K562 (cell line): ENCODE results near the gene CHRNE. TPM values are rescaled to one million over a fixed set of nuclear protein-coding genes. Genes with fewer than 3 reads are reported as not detected.

ENCODE experiments used
- ESRRA ChIP-seq: fragments of 450-650 bp; IDR thresholded peaks from 2 replicates; pipeline ENCODE4 v1.6.1; 2014; ENCODE audit warnings: low read depth, mild to moderate bottlenecking, moderate library complexity, borderline replicate concordance
- HDAC2 ChIP-seq: fragments of 450-650 bp; IDR thresholded peaks from 2 replicates; pipeline ENCODE4 v1.6.1; 2016; ENCODE audit warnings: mild to moderate bottlenecking
- MEIS2 ChIP-seq: fragments of 450-650 bp; IDR thresholded peaks from 2 replicates; pipeline ENCODE4 v1.6.1; 2014; ENCODE audit warnings: mild to moderate bottlenecking; ENCODE audit not compliant: partially characterized antibody
- RFX5 ChIP-seq: IDR thresholded peaks from 2 replicates; pipeline ENCODE4 v1.6.1; 2011; ENCODE audit warnings: low read depth, mild to moderate bottlenecking, improper control_type of control experiment, low read length
- TAL1 ChIP-seq: fragments of 450-650 bp; IDR thresholded peaks from 2 replicates; pipeline ENCODE4 v1.6.1; 2016; ENCODE audit warnings: mild to moderate bottlenecking
- ZBTB7A ChIP-seq: IDR thresholded peaks from 2 replicates; pipeline ENCODE4 v1.6.1; 2011; ENCODE audit warnings: low read depth, mild to moderate bottlenecking, low read length, moderate library complexity, borderline replicate concordance; ENCODE audit not compliant: control insufficient read depth
- polyA plus RNA-seq, 8 experiments: library from polyadenylated mRNA; depleted of rRNA in 4 of 8; stranded (reverse) in 5 of 8; unstranded in 3 of 8; fragments of >200 nt; fragmentation: Nextera tagmentation in 2 of 8; fragmentation: Illumina TruSeq in 1 of 8; extraction: Ambion mirVana in 2 of 8; extraction: Trizol in 1 of 8; gene quantifications; 2 replicates each; pipeline versions ENCODE4 v1.2.1 to v1.2.3, GENCODE V29; 2011 to 2014; ENCODE audit warnings: inconsistent platforms in 1 of 8, missing spikeins in 1 of 8
- total RNA-seq, 7 experiments: library from RNA; depleted of rRNA in 6 of 7; stranded (reverse); fragments of >200 nt in 6 of 7; fragmentation: Illumina TruSeq in 2 of 7; extraction: Trizol in 2 of 7; gene quantifications; 2 replicates each; pipeline versions ENCODE4 v1.2.1 to v1.2.3, GENCODE V29; 2011 to 2021; ENCODE audit warnings: low replicate concordance in 1 of 7
- TF ChIP-seq, protein P1 (sequence below), 2 experiments: fragments of 450-650 bp; formaldehyde crosslinking in 1 of 2; IDR thresholded peaks; 2 replicates each; pipeline versions ENCODE4 v1.4.0 to v1.6.1; 2014 to 2020; ENCODE audit warnings: mild to moderate bottlenecking in 2 of 2, borderline replicate concordance in 1 of 2, low read depth in 1 of 2
- TF ChIP-seq, protein P2 (sequence below): fragments of 200-800 bp; sonication (Bioruptor generic); IDR thresholded peaks from 2 replicates; pipeline ENCODE4 v1.6.1; 2016; ENCODE audit warnings: missing genetic modification characterization, missing compliant biosample characterization

The CHRNE gene
- total and polyA plus RNA-seq, 9 of the 15 experiments (the other 6 are each of a cell fraction or from before 2014, with no cell fraction given) = not detected

DNA sequence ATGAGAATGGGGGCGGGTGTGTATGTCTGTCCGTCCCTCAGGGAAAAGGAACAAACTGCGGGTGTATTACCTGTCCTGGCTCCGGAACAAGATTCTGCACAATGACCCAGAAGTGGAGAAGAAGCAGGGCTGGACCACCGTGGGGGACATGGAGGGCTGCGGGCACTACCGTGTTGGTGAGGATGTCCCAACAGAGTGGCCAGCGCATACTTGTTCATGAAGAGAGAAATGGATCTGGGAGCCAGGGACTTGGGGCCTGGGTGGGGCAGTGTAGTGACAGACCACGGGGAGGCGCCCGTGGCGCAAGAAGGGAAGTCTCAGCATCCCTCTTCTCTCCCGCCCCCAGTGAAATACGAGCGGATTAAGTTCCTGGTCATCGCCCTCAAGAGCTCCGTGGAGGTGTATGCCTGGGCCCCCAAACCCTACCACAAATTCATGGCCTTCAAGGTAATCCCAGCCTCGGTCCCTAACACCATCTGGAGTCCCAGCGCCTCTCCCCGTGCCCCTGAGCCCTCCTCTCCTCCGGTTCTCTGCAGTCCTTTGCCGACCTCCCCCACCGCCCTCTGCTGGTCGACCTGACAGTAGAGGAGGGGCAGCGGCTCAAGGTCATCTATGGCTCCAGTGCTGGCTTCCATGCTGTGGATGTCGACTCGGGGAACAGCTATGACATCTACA lies 7.1 kb downstream of the CHRNE start (continued):
- TF ChIP-seq, protein P1, sequence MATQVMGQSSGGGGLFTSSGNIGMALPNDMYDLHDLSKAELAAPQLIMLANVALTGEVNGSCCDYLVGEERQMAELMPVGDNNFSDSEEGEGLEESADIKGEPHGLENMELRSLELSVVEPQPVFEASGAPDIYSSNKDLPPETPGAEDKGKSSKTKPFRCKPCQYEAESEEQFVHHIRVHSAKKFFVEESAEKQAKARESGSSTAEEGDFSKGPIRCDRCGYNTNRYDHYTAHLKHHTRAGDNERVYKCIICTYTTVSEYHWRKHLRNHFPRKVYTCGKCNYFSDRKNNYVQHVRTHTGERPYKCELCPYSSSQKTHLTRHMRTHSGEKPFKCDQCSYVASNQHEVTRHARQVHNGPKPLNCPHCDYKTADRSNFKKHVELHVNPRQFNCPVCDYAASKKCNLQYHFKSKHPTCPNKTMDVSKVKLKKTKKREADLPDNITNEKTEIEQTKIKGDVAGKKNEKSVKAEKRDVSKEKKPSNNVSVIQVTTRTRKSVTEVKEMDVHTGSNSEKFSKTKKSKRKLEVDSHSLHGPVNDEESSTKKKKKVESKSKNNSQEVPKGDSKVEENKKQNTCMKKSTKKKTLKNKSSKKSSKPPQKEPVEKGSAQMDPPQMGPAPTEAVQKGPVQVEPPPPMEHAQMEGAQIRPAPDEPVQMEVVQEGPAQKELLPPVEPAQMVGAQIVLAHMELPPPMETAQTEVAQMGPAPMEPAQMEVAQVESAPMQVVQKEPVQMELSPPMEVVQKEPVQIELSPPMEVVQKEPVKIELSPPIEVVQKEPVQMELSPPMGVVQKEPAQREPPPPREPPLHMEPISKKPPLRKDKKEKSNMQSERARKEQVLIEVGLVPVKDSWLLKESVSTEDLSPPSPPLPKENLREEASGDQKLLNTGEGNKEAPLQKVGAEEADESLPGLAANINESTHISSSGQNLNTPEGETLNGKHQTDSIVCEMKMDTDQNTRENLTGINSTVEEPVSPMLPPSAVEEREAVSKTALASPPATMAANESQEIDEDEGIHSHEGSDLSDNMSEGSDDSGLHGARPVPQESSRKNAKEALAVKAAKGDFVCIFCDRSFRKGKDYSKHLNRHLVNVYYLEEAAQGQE (IDR thresholded peaks at IDR 0.05; ENCODE audit: borderline replicate concordance) = no peak
- TF ChIP-seq, protein P1 (CRISPR knock-in tag; IDR thresholded peaks at IDR 0.05; ENCODE audit: low read depth) = no peak
- no peak for TF ChIP-seq MEIS2
- TF ChIP-seq, protein P2, sequence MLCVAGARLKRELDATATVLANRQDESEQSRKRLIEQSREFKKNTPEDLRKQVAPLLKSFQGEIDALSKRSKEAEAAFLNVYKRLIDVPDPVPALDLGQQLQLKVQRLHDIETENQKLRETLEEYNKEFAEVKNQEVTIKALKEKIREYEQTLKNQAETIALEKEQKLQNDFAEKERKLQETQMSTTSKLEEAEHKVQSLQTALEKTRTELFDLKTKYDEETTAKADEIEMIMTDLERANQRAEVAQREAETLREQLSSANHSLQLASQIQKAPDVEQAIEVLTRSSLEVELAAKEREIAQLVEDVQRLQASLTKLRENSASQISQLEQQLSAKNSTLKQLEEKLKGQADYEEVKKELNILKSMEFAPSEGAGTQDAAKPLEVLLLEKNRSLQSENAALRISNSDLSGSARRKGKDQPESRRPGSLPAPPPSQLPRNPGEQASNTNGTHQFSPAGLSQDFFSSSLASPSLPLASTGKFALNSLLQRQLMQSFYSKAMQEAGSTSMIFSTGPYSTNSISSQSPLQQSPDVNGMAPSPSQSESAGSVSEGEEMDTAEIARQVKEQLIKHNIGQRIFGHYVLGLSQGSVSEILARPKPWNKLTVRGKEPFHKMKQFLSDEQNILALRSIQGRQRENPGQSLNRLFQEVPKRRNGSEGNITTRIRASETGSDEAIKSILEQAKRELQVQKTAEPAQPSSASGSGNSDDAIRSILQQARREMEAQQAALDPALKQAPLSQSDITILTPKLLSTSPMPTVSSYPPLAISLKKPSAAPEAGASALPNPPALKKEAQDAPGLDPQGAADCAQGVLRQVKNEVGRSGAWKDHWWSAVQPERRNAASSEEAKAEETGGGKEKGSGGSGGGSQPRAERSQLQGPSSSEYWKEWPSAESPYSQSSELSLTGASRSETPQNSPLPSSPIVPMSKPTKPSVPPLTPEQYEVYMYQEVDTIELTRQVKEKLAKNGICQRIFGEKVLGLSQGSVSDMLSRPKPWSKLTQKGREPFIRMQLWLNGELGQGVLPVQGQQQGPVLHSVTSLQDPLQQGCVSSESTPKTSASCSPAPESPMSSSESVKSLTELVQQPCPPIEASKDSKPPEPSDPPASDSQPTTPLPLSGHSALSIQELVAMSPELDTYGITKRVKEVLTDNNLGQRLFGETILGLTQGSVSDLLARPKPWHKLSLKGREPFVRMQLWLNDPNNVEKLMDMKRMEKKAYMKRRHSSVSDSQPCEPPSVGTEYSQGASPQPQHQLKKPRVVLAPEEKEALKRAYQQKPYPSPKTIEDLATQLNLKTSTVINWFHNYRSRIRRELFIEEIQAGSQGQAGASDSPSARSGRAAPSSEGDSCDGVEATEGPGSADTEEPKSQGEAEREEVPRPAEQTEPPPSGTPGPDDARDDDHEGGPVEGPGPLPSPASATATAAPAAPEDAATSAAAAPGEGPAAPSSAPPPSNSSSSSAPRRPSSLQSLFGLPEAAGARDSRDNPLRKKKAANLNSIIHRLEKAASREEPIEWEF = no peak
- 0 out of 2 replicates have a peak, but pooled peaks have one; percentile 13 for TF ChIP-seq ZBTB7A
- TF ChIP-seq RFX5 = no peak
- TF ChIP-seq TAL1 = no peak
- peak; percentile 85 for TF ChIP-seq ESRRA
- no peak for TF ChIP-seq HDAC2
- TF ChIP-seq, all 486 proteins: peak for 5
